Vagina (tissue), 2 donors: Measurements from ENCODE around the gene SLC44A1. TPM values are rescaled to one million over a fixed set of nuclear protein-coding genes. Genes with fewer than 3 reads are reported as not detected.

Experiments used
- DNase-seq, 2 donors: peaks; one replicate each; pipeline ENCODE4 v3.0.0-alpha.2; 2017; ENCODE audit errors: extremely low spot score in 2 of 2
- H3K27ac ChIP-seq: fragments of 200-600 bp; sonication (generic); one replicate; pipeline ENCODE4 v1.5.1; 2019
- H3K27me3 ChIP-seq: fragments of 200-600 bp; sonication (generic); one replicate; pipeline ENCODE4 v1.5.1; 2019
- H3K36me3 ChIP-seq, 2 donors: fragments of 200-600 bp; sonication (generic); one replicate each; pipeline ENCODE4 v1.5.1; 2017 to 2019
- H3K4me1 ChIP-seq: fragments of 200-600 bp; sonication (generic); one replicate; pipeline ENCODE4 v1.5.1; 2019
- H3K4me3 ChIP-seq, 2 donors: fragments of 200-600 bp; sonication (generic); 1 replicate in 1 of 2; 2 replicates in 1 of 2; pipeline ENCODE4 v1.5.1; 2016 to 2019
- H3K9me3 ChIP-seq: fragments of 200-600 bp; sonication (generic); one replicate; pipeline ENCODE4 v1.5.1; 2019
- POLR2A ChIP-seq, 2 donors: fragments of 450-650 bp; IDR thresholded peaks; one replicate each; pipeline ENCODE4 v1.6.1; 2017; ENCODE audit warnings: antibody characterized with exemption in 2 of 2, mild to moderate bottlenecking in 2 of 2, moderate library complexity in 2 of 2
- POLR2AphosphoS5 ChIP-seq, 2 donors: sonication (generic); formaldehyde crosslinking; IDR thresholded peaks; one replicate each; pipeline ENCODE4 v1.9.0; 2017; ENCODE audit warnings: antibody characterized with exemption in 2 of 2, mild to moderate bottlenecking in 2 of 2, low read depth in 1 of 2; ENCODE audit not compliant: insufficient read depth in 1 of 2
- intact Hi-C: fragments of 100-400 bp; cut with DNase I; formaldehyde crosslinking; loops from one replicate; pipeline ENCODE4 v1.15.1; 2023
- total RNA-seq: library from RNA; depleted of rRNA; stranded (reverse); fragments of >200 nt; gene quantifications from one replicate; pipeline ENCODE4 v1.2.3, GENCODE V29; 2016
- TF ChIP-seq, protein P1 (sequence below), 3 experiments: fragments of 450-650 bp in 2 of 3; fragments of 200-600 bp in 1 of 3; sonication (generic) in 1 of 3; IDR thresholded peaks; one replicate each; pipeline ENCODE4 v1.5.1; 2017 to 2019; ENCODE audit warnings: antibody characterized with exemption in 3 of 3, mild to moderate bottlenecking in 2 of 3, moderate library complexity in 2 of 3

Gene SLC44A1
- total RNA-seq, 1 donor from 2014 or later, result 67.3 TPM

DNA sequence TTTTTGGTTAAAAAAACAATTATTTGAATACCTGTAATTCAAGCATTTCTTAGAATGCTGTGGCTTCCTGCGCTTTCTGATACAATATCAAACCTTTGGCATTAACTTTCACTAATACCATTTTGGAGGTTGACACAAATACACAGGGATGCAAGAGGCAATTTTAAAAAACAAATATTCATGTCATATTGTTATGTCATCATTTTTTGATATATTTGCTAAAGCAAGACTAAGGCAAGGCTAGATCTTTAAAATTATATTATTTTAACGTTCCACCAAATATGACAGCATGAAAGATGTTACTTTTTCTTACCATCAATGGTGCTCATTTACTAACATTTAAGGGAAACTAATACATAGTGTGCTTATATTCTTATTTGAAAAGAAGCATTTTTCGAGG, 110.0 kb downstream of the SLC44A1 start:
- Histone ChIP-seq H3K27me3 (no peaks in the 10 kb centered on the region), H3K4me1 (no peaks in the 10 kb centered on the region), H3K36me3 (peaks cover 0 to 14% of the 10 kb centered on the region in 2 donors), H3K4me3 (no peak overlapping the region), H3K9me3 (no peaks in the 10 kb centered on the region), H3K27ac (no peak overlapping the region)
- DNase-seq, result no peak
- intact Hi-C loops, result no loop called here
- TF ChIP-seq, protein P1, sequence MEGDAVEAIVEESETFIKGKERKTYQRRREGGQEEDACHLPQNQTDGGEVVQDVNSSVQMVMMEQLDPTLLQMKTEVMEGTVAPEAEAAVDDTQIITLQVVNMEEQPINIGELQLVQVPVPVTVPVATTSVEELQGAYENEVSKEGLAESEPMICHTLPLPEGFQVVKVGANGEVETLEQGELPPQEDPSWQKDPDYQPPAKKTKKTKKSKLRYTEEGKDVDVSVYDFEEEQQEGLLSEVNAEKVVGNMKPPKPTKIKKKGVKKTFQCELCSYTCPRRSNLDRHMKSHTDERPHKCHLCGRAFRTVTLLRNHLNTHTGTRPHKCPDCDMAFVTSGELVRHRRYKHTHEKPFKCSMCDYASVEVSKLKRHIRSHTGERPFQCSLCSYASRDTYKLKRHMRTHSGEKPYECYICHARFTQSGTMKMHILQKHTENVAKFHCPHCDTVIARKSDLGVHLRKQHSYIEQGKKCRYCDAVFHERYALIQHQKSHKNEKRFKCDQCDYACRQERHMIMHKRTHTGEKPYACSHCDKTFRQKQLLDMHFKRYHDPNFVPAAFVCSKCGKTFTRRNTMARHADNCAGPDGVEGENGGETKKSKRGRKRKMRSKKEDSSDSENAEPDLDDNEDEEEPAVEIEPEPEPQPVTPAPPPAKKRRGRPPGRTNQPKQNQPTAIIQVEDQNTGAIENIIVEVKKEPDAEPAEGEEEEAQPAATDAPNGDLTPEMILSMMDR (IDR thresholded peaks at IDR 0.05), result no peak
- no peak for TF ChIP-seq POLR2A (IDR thresholded peaks at IDR 0.05)

DNA sequence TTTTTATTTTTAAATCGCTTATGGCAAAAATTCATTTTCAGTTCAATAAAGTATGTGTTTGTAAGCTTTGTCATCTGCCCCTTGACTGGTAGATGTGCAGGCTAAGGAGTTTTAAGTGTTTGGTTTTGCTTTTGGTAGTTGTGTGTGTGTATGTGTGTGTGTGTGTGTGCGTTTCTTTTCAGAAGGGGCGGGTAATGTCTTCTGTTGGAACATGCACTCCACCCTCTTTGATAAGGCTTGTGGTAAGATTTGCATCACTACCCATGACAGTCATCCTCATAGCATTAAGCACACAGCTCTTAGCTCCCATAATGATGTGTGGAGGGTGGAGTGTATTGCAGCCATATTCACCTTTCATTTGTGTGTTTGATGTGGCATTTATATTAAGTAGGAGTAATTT, 111.3 kb downstream of the SLC44A1 start:
- TF ChIP-seq POLR2AphosphoS5 (IDR thresholded peaks at IDR 0.05; ENCODE audit: insufficient read depth in 1 of 2, low read depth in 1 of 2) (no peak), POLR2A (IDR thresholded peaks at IDR 0.05) (no peak)
- TF ChIP-seq, protein P1 (IDR thresholded peaks at IDR 0.05), result no peak
- no peak for DNase-seq
- Histone ChIP-seq H3K4me3 (no peak overlapping the region), H3K36me3 (peaks cover 0 to 11% of the 10 kb centered on the region in 2 donors), H3K9me3 (no peaks in the 10 kb centered on the region), H3K27me3 (no peaks in the 10 kb centered on the region), H3K27ac (no peak overlapping the region), H3K4me1 (no peaks in the 10 kb centered on the region)
- intact Hi-C loops, result no loop called here

DNA sequence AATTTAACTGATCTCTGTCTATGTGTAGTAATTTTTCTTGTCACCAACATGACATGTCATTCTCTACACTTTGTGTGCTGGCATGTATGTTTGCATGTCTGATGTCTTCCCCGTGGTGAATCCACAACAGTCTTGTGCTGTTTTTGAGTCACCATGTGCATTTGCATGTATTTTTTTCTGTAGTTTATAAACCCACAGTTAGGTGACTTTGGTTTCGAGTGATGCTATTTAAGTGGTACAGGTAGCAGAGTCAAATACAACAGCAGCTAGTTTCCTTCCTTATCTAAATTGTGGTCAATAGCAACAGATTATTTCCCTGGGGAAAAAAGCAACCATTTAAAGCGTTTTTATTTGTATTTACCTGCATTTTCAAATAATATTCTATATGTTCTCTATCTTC, 113.5 kb downstream of the SLC44A1 start:
- Histone ChIP-seq H3K4me1 (no peaks in the 10 kb centered on the region), H3K36me3 (peaks cover 0 to 22% of the 10 kb centered on the region in 2 donors), H3K9me3 (no peaks in the 10 kb centered on the region), H3K4me3 (no peak overlapping the region), H3K27me3 (no peaks in the 10 kb centered on the region), H3K27ac (no peak overlapping the region)
- no peak for DNase-seq
- TF ChIP-seq POLR2A (IDR thresholded peaks at IDR 0.05), result no peak
- no peak for TF ChIP-seq POLR2AphosphoS5 (IDR thresholded peaks at IDR 0.05; ENCODE audit: insufficient read depth in 1 of 2, low read depth in 1 of 2)
- TF ChIP-seq, protein P1 (IDR thresholded peaks at IDR 0.05), result no peak
- intact Hi-C loops, result no loop called here

DNA sequence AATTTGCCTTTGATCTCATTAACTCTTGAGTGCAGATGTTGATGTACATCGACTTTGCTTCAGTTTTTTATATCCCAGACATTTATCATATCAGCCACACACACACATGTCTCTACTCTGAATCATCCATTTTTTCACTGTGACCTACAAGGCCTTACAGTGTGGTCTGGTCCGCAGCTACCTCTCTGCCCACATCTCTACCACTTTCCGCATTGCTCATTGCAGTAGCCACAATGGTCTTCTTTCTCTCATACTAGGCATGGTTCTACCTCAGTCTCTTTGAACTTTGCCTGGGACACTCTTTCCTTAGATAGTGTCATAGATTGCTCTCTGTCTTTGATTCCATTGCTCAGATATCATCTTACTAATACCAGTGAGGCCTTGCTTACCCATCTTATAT, 115.4 kb downstream of the SLC44A1 start:
- H3K27ac ChIP-seq, result no peak overlapping the region
- no peak overlapping the region for H3K4me3 ChIP-seq
- DNase-seq, result no peak
- H3K27me3 ChIP-seq, result no peaks in the 10 kb centered on the region
- H3K4me1 ChIP-seq, result no peaks in the 10 kb centered on the region
- intact Hi-C loops, result no loop called here
- no peaks in the 10 kb centered on the region for H3K9me3 ChIP-seq
- TF ChIP-seq POLR2AphosphoS5 (IDR thresholded peaks at IDR 0.05; ENCODE audit: insufficient read depth in 1 of 2, low read depth in 1 of 2), result no peak
- TF ChIP-seq POLR2A (IDR thresholded peaks at IDR 0.05), result no peak
- TF ChIP-seq, protein P1 (IDR thresholded peaks at IDR 0.05), result no peak
- peaks cover 0 to 36% of the 10 kb centered on the region in 2 donors for H3K36me3 ChIP-seq

DNA sequence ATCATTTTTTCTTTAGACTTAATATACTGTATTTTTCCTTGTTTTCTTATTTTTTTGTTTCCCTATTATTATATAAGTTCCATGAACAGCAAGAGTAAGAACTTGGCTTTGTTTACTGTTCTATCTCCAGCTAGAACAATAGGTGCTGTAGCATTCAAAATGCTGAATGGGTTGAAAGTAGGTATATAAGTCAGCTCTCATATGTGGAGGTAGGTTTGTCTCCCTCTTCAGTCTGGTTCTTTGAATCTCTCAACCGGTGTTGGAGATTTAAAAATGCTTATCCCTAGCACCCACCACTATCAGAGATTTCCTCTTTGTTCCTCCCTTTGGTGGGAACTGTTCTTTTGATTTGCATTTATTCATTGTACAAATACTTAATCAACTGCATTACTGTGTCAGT, 115.9 kb downstream of the SLC44A1 start:
- no peaks in the 10 kb centered on the region for H3K4me1 ChIP-seq

More for the DNA sequence above, 115.9 kb downstream of the SLC44A1 start:
- DNase-seq, result no peak
- Histone ChIP-seq H3K27me3 (no peaks in the 10 kb centered on the region), H3K27ac (no peak overlapping the region), H3K4me3 (no peak overlapping the region), H3K9me3 (no peaks in the 10 kb centered on the region), H3K36me3 (peaks cover 0 to 37% of the 10 kb centered on the region in 2 donors)
- TF ChIP-seq, protein P1 (IDR thresholded peaks at IDR 0.05), result no peak
- TF ChIP-seq POLR2A (IDR thresholded peaks at IDR 0.05) (no peak), POLR2AphosphoS5 (IDR thresholded peaks at IDR 0.05; ENCODE audit: insufficient read depth in 1 of 2, low read depth in 1 of 2) (no peak)
- intact Hi-C loops, result no loop called here
